HFFc6 (cell line): ENCODE measurements around the gene TOX2. TPM values are rescaled to one million over a fixed set of nuclear protein-coding genes. Genes with fewer than 3 reads are reported as not detected.

Experiments
- DNase-seq: peaks from one replicate; pipeline ENCODE4 v3.0.0-alpha.2; 2018
- H3K27ac Mint-ChIP-seq: 2 replicates; pipeline ENCODE4 v1.8.0; 2020; ENCODE audit warnings: mild to moderate bottlenecking, mixed read lengths
- H3K27me3 Mint-ChIP-seq: 2 replicates; pipeline ENCODE4 v1.8.0; 2021; ENCODE audit warnings: mild to moderate bottlenecking, moderate library complexity, mixed read lengths; ENCODE audit not compliant: insufficient read depth
- H3K36me3 Mint-ChIP-seq: 2 replicates; pipeline ENCODE4 v1.8.0; 2021; ENCODE audit warnings: low read depth, mixed read lengths
- H3K4me1 Mint-ChIP-seq: 2 replicates; pipeline ENCODE4 v1.8.0; 2020; ENCODE audit warnings: low read depth, mixed read lengths
- H3K4me3 Mint-ChIP-seq: 2 replicates; pipeline ENCODE4 v1.8.0; 2020; ENCODE audit warnings: mild to moderate bottlenecking, moderate library complexity, mixed read lengths
- H3K9me3 Mint-ChIP-seq: 2 replicates; pipeline ENCODE4 v1.8.0; 2020; ENCODE audit warnings: mild to moderate bottlenecking, mixed read lengths
- CTCF ChIP-seq: fragments of 200-600 bp; sonication (generic); IDR thresholded peaks from 2 replicates; pipeline ENCODE4 v1.5.0; 2021; ENCODE audit warnings: antibody characterized with exemption, mild to moderate bottlenecking
- total RNA-seq, 6 experiments: library from RNA; stranded (reverse); fragmentation: NEBNext Ultra II Directional; extraction: Animal tissue kit (Norgen Biotek cat#: 25700); gene quantifications; 2 replicates in 1 of 6; 3 replicates in 5 of 6; pipeline ENCODE4 v1.2.3, GENCODE V29; 2021

TOX2 gene
- total RNA-seq, 6 experiments from 2014 or later = 46.1 to 68.2 (median 60.2) TPM

- Mint-ChIP-seq H3K27me3 (no peaks in the 10 kb centered on the region; the same call in 1 of the 2 replicates), H3K27ac (no peak overlapping the region), H3K4me1 (peaks cover 33% of the 10 kb centered on the region), H3K36me3 (no peaks in the 10 kb centered on the region), H3K9me3 (no peaks in the 10 kb centered on the region), H3K4me3 (no peak overlapping the region)
- peak; percentile 54 for DNase-seq
- TF ChIP-seq CTCF = peak; percentile 92
Observed at GRCh38 chr20:44092551-44093248, 178.0 kb downstream of the TOX2 start.

GRCh38 chr20:44093249-44093582 is 178.6 kb downstream of the TOX2 start:
- no peaks in the 10 kb centered on the region; the same call in 1 of the 2 replicates for H3K27me3 Mint-ChIP-seq
- peaks cover 33% of the 10 kb centered on the region for H3K4me1 Mint-ChIP-seq
- no peak overlapping the region for H3K27ac Mint-ChIP-seq
- no peak overlapping the region for H3K4me3 Mint-ChIP-seq
- H3K36me3 Mint-ChIP-seq = no peaks in the 10 kb centered on the region
- DNase-seq = no peak
- H3K9me3 Mint-ChIP-seq = no peaks in the 10 kb centered on the region
- peak; percentile 63 for TF ChIP-seq CTCF

- no peak overlapping the region for H3K4me3 Mint-ChIP-seq
Observed at GRCh38 chr20:44095831-44096230, 181.2 kb downstream of the TOX2 start.

GRCh38 chr20:44097521-44098255 is 183.0 kb downstream of the TOX2 start:
- Mint-ChIP-seq H3K9me3 (peaks cover 3% of the 10 kb centered on the region), H3K27me3 (peaks cover 5% of the 10 kb centered on the region), H3K36me3 (peaks cover 4% of the 10 kb centered on the region; the same call in 1 of the 2 replicates), H3K27ac (no peak overlapping the region), H3K4me3 (no peak overlapping the region), H3K4me1 (peaks cover 4% of the 10 kb centered on the region)
- TF ChIP-seq CTCF = no peak
- DNase-seq = no peak

More at GRCh38 chr20:44095831-44096230, 181.2 kb downstream of the TOX2 start:
- Mint-ChIP-seq H3K9me3 (no peaks in the 10 kb centered on the region), H3K27ac (no peak overlapping the region), H3K4me1 (peaks cover 18% of the 10 kb centered on the region), H3K36me3 (peaks cover 4% of the 10 kb centered on the region; the same call in 1 of the 2 replicates), H3K27me3 (peaks cover 5% of the 10 kb centered on the region)
- no peak for TF ChIP-seq CTCF
- DNase-seq = no peak

- Mint-ChIP-seq H3K27me3 (peaks cover 6% of the 10 kb centered on the region), H3K9me3 (peaks cover 7% of the 10 kb centered on the region), H3K36me3 (peaks cover 4% of the 10 kb centered on the region; the same call in 1 of the 2 replicates), H3K4me1 (no peaks in the 10 kb centered on the region), H3K27ac (no peak overlapping the region), H3K4me3 (no peak overlapping the region)
- TF ChIP-seq CTCF = no peak
- DNase-seq = no peak
Observed at GRCh38 chr20:44098256-44098630, 183.6 kb downstream of the TOX2 start.
